ENCODE results near the gene SLC25A45. TPM values are rescaled to one million over a fixed set of nuclear protein-coding genes. Genes with fewer than 3 reads are reported as not detected.

Gene SLC25A45
- total and polyA plus RNA-seq, 2 donors from 2014 or later = 4.1 to 14.7 TPM

DNA sequence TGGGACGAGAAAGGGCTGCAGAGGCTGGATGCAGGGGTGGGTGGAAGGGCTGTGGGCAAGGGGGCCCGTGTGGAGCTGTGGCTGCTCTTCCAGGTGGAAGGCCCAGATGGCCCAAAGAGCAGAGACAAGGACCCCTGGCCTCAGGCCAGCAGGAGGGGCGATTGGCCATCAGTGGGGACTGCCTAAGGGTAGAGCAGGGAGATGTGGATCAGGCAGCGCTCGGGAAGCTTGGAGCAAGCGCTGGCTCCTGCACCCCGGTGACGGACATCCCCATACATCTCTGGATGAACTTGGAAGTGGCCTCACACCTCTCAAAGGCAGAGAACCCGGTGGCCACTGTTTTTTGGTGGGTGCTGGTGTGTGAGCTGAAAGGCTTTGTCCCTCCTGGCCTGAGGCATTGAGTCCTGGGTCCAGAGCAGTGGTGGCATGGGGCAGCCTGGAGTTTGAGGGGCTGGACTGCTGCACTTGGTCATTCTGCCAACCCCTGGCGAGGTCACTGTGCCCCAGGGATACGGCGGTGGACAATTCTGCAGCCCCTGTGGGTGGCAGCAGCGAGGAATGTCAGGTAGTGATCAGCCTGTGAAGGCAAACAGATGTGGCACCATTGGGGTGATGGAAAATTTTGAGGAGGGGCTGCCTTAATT, 9.9 kb upstream of the SLC25A45 start:
- Histone ChIP-seq H3K36me3 (ENCODE audit: control insufficient read depth in 2 of 3, insufficient read depth in 3 of 3, low read length in 3 of 3) (peaks cover 0 to 6% (median 6%) of the 10 kb centered on the region in 3 donors), H3K9ac (ENCODE audit: low read length in 3 of 3) (no peak overlapping the region), H3K4me1 (ENCODE audit: control insufficient read depth in 2 of 3, insufficient read depth in 2 of 3, low read depth in 1 of 3, low read length in 3 of 3) (peaks cover 0 to 23% (median 12%) of the 10 kb centered on the region in 3 donors), H3K27me3 (ENCODE audit: control insufficient read depth, insufficient read depth, low read length) (no peaks in the 10 kb centered on the region), H3K9me3 (ENCODE audit: control insufficient read depth in 2 of 3, insufficient read depth in 1 of 3, low read length in 3 of 3) (no peaks in the 10 kb centered on the region), H3K4me3 (ENCODE audit: low read length in 3 of 3) (no peak overlapping the region), H3K27ac (ENCODE audit: low read depth in 2 of 2, low read length in 2 of 2) (no peak overlapping the region)
- FAIRE-seq (no peak), DNase-seq (no peak)
- intact Hi-C loops (cut with DNase I) = no loop called here
- TF ChIP-seq, protein P1, sequence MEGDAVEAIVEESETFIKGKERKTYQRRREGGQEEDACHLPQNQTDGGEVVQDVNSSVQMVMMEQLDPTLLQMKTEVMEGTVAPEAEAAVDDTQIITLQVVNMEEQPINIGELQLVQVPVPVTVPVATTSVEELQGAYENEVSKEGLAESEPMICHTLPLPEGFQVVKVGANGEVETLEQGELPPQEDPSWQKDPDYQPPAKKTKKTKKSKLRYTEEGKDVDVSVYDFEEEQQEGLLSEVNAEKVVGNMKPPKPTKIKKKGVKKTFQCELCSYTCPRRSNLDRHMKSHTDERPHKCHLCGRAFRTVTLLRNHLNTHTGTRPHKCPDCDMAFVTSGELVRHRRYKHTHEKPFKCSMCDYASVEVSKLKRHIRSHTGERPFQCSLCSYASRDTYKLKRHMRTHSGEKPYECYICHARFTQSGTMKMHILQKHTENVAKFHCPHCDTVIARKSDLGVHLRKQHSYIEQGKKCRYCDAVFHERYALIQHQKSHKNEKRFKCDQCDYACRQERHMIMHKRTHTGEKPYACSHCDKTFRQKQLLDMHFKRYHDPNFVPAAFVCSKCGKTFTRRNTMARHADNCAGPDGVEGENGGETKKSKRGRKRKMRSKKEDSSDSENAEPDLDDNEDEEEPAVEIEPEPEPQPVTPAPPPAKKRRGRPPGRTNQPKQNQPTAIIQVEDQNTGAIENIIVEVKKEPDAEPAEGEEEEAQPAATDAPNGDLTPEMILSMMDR (IDR thresholded peaks at IDR 0.05; ENCODE audit: borderline replicate concordance, extremely low read depth, insufficient read depth) = no peak

DNA sequence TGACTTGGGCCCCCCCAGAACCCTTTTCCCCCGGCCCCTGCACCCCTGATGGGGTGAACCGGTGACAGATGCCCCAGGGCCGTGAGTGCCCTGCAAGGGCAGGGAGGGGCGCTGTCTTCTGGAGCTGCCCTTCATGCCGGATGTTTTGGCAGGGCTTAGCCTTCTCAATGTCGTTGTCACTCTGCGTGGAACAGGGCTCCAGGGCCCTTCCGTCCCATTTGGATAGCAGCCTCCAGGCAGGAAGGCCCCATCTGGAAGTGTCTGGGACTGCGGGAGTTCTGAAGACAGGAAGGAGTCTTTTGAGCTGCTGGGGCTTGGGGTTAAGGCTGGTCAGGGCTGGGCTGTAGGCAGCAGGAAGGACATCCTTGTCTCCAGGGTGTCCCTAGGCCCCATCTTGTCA, 8.6 kb upstream of the SLC25A45 start:
- intact Hi-C loops (cut with DNase I) = no loop called here
- FAIRE-seq = no peak
- DNase-seq = peak in 3 of 5 donors; percentile 33 to 73 (median 46)
- Histone ChIP-seq H3K9ac (ENCODE audit: low read length in 3 of 3) (peak overlapping the region in 1 of 3 donors; percentile 19), H3K9me3 (ENCODE audit: control insufficient read depth in 2 of 3, insufficient read depth in 1 of 3, low read length in 3 of 3) (no peaks in the 10 kb centered on the region), H3K4me3 (ENCODE audit: low read length in 3 of 3) (peak overlapping the region in 1 of 3 donors; percentile 43), H3K36me3 (ENCODE audit: control insufficient read depth in 2 of 3, insufficient read depth in 3 of 3, low read length in 3 of 3) (peaks cover 0 to 3% (median 2%) of the 10 kb centered on the region in 3 donors), H3K27me3 (ENCODE audit: control insufficient read depth, insufficient read depth, low read length) (no peaks in the 10 kb centered on the region), H3K27ac (ENCODE audit: low read depth in 2 of 2, low read length in 2 of 2) (peak overlapping the region; percentile 65 to 76), H3K4me1 (ENCODE audit: control insufficient read depth in 2 of 3, insufficient read depth in 2 of 3, low read depth in 1 of 3, low read length in 3 of 3) (peaks cover 0 to 31% (median 15%) of the 10 kb centered on the region in 3 donors)
- TF ChIP-seq, protein P1 (IDR thresholded peaks at IDR 0.05; ENCODE audit: borderline replicate concordance, extremely low read depth, insufficient read depth) = no peak

DNA sequence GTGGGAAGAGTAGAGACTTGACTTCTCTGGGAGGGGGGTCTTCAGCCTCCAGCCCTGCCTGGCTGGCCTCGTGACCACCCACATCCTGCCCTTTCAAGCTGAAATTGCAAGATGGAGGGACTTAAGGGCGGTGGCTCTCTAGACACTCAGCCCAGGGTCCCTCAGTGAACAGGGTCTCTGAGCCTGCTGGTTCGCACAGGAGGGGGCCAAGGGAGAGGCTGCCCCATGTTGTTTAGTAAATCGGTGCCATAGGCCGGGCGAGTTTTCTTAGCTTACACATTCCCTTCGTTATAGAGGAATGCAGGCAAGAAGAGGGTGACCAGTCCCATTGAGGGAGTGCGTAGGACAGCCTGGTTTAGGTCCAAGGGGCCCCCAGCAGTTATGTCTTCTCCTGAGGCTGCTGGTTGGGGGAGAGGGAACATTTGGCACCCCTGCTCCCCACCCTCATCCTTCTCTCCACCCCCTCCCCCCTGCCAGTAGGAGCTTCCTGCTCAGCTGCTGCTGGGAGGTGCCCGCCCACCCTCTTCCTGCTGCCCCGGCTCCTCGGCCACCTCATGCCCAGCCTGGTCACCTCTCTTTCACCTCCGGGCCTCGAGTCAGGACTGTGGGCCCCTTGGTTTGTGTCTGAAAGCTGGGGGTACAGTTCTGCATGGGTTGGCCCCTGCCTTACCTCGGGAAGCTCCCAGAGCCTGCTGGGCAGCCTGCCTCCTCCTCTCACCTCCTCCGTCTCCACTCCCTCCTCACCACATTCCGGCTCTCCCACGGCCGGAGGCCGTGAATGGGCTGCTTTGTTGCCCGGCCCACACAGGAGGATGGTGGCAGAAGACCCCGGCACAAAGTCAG, 7.9 kb upstream of the SLC25A45 start:
- Histone ChIP-seq H3K27me3 (ENCODE audit: control insufficient read depth, insufficient read depth, low read length) (no peaks in the 10 kb centered on the region), H3K9ac (ENCODE audit: low read length in 3 of 3) (peak overlapping the region in 1 of 3 donors; percentile 19), H3K9me3 (ENCODE audit: control insufficient read depth in 2 of 3, insufficient read depth in 1 of 3, low read length in 3 of 3) (no peaks in the 10 kb centered on the region), H3K36me3 (ENCODE audit: control insufficient read depth in 2 of 3, insufficient read depth in 3 of 3, low read length in 3 of 3) (peaks cover 0 to 3% (median 2%) of the 10 kb centered on the region in 3 donors), H3K4me1 (ENCODE audit: control insufficient read depth in 2 of 3, insufficient read depth in 2 of 3, low read depth in 1 of 3, low read length in 3 of 3) (peaks cover 0 to 33% (median 16%) of the 10 kb centered on the region in 3 donors), H3K27ac (ENCODE audit: low read depth in 2 of 2, low read length in 2 of 2) (peak overlapping the region; percentile 65 to 76), H3K4me3 (ENCODE audit: low read length in 3 of 3) (peak overlapping the region in 1 of 3 donors; percentile 43)
- FAIRE-seq (no peak), DNase-seq (peak in 4 of 5 donors; percentile 28 to 80 (median 62))
- TF ChIP-seq, protein P1 (IDR thresholded peaks at IDR 0.05; ENCODE audit: borderline replicate concordance, extremely low read depth, insufficient read depth) = no peak
- intact Hi-C loops (cut with DNase I) = no loop called here

All from kidney (tissue), 14 donors.